ENCODE results near the gene C19orf25.

Gene C19orf25

DNA sequence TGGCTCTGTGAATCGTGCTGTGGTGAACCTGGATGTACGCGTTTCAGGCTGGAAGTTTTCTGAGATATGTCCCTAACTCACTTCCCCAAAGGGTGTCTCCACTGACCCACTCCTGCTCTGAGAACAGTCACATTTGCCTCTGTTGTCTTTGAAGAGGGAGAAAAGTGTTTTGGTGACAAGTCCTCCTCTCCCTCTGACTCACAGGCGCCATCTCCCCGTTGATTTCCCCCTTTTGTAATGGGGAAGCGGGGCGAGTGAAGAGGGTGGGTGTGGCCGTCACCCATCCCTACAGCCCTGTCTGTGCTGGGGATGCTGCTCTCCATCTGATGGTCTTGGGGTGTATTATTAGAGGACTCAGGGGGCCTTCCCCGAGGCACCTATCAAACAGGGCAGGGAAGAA, 19.5 kb downstream of the C19orf25 start:
- TF ChIP-seq GATA3 (IDR thresholded peaks at IDR 0.05; ENCODE audit: low read depth, low read length): no peak
- no peak for TF ChIP-seq GATA2 (IDR thresholded peaks at IDR 0.05; ENCODE audit: low read depth, low read length)

GRCh38 chr19:1457892-1458291, 21.1 kb downstream of the C19orf25 start:
- TF ChIP-seq GATA2 (IDR thresholded peaks at IDR 0.05; ENCODE audit: low read depth, low read length): no peak
- no peak for TF ChIP-seq GATA3 (IDR thresholded peaks at IDR 0.05; ENCODE audit: low read depth, low read length)

DNA sequence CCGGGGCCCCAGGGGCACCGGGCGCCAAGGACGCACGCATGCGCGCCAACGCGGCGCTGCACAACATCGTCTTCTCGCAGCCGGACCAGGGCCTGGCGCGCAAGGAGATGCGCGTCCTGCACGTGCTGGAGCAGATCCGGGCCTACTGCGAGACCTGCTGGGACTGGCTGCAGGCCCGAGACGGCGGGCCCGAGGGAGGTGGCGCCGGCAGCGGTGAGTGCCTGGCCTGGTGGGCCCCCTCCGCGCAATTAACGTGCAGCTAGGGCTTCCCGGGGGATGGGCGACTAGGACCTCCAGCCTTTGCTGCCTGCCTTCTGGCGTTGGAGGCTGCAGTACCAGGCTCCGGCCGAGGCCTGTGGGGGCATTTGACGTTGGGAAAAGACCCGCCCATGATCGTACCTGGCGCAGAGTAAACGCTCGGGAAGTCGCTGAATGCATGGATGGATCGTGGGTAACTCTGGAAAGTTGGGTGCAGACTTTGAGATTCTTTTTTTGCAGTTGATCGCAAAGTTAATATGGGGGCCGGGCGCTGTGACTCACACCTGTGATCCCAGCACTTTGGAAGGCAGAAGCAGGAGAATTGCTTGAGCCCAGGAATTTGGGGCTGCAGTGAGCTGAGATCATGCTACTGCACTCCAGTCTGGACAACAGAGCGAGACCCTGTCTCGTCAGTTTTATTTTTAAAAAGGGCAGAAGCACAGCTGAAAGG, 21.8 kb downstream of the C19orf25 start:
- TF ChIP-seq GATA3 (IDR thresholded peaks at IDR 0.05; ENCODE audit: low read depth, low read length): no peak
- no peak for TF ChIP-seq GATA2 (IDR thresholded peaks at IDR 0.05; ENCODE audit: low read depth, low read length)

DNA sequence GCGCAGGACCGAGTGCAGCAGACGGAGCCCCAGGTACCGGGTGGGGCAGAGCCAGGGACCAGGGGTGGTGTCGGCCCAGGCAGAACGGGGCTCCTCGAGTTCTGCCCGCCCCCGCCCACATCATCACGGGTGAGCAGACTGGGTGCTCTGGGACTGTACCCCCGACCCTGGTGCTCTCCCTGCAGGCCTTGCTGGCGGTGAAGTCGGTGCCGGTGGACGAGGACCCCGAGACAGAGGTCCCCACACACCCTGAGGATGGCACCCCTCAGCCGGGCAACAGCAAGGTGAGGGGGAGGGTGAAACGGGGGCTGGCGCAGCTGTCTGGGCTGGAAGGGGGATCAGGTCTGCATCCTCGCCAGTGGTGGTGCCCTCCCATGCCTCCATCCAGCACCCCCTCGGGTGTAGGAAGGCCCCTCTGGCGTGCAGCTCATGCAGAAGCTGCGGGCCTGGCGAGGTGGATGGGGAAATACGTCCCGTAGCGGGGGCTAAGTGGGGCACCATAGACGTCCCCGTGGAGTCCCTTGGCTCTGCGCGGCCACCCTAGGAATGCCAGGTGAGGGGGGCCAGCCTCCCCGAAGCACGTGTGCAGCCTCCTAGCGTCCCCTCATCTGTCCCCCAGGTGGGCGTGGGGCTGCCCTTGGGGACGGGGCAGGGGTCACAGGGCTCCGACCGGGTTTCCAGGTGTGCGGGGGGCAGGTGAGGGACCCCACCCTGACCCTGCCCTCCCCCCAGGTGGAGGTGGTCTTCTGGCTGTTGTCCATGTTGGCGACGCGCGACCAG, 22.7 kb downstream of the C19orf25 start:
- no peak for TF ChIP-seq GATA3 (IDR thresholded peaks at IDR 0.05; ENCODE audit: low read depth, low read length)
- TF ChIP-seq GATA2 (IDR thresholded peaks at IDR 0.05; ENCODE audit: low read depth, low read length): no peak

DNA sequence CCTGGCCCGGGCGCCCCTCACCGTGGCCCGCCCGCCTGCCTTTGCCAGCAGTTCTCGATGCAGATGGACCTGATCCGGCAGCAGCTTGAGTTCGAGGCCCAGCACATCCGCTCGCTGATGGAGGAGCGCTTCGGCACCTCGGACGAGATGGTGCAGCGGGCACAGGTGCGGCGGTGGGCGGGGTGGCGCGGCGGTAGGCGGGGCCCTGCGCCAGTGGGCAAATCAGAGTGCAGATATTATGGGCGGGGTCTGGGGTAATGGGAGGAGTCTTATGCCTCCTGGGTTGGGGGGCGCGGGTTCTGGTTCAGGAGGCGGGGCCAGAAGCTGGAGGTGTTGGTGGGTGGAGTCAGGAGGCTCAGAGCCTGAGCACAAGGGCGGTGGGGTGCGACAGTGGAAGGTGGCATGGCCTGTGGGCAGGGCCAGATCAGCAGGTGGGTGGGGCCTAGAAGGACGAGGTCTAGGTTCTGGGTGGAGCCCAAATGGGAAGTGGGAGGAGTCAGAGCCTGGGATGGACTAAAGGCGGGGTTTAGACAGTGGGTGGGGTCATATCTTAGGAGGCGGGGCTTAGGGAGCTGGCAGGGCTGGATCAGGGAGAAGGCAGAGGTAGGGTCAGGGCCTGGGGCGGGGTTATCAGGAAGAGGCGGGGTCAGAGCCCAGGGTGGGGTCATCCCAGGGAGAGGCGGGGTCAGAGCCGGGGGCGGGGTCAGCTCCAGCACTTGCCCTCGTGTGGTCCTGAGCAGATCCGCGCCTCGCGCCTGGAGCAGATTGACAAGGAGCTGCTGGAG, 23.5 kb downstream of the C19orf25 start:
- TF ChIP-seq GATA2 (IDR thresholded peaks at IDR 0.05; ENCODE audit: low read depth, low read length): no peak
- TF ChIP-seq GATA3 (IDR thresholded peaks at IDR 0.05; ENCODE audit: low read depth, low read length): no peak

DNA sequence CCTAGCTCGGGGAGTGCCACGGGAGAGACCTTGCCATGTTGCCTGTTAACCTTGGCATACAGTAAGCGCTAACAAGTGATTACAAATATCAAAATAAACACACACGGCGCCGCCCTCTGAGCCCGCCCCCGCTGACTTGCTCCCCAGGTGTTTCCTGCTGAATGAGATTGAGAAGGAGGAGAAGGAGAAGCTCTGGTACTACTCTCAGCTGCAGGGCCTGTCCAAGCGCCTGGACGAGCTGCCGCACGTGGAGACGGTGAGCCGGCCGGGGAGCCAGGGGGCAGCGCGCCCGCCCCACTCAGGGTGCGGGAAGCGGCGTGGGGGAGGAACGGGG, 24.0 kb downstream of the C19orf25 start:
- TF ChIP-seq GATA3 (IDR thresholded peaks at IDR 0.05; ENCODE audit: low read depth, low read length): no peak
- TF ChIP-seq GATA2 (IDR thresholded peaks at IDR 0.05; ENCODE audit: low read depth, low read length): no peak

GRCh38 chr19:1453525-1454364, 25.3 kb downstream of the C19orf25 start:
- TF ChIP-seq GATA3 (IDR thresholded peaks at IDR 0.05; ENCODE audit: low read depth, low read length) (no peak), GATA2 (IDR thresholded peaks at IDR 0.05; ENCODE audit: low read depth, low read length) (no peak)

DNA sequence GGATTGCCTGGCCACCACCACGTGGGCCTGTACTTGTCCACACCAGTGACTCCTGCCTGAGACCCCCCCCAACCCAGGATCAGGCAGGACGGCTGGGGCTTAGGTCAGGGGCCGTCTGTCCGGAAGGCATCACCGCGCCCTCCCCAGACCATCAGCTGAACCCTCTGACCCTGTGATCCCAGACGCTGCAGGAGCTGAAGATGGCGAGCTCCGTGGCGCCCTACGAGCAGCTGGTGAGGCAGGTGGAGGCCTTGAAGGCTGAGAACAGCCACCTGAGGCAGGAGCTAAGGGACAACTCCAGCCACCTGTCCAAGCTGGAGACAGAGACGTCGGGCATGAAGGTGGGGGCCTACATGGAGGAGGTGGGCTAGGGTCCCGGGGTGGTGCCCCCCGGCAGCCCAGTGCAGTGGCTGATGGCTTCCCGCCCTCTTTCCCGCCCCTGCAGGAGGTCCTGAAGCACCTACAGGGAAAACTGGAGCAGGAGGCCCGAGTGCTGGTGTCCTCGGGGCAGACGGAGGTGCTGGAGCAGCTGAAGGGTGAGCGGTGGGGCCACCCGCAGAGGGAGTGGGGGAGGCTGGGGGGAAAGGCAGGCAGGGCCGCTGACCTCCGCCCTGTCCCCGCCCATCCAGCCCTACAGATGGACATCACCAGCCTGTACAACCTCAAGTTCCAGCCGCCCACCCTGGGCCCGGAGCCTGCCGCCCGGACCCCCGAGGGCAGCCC, 26.1 kb downstream of the C19orf25 start:
- TF ChIP-seq GATA3 (IDR thresholded peaks at IDR 0.05; ENCODE audit: low read depth, low read length): no peak
- TF ChIP-seq GATA2 (IDR thresholded peaks at IDR 0.05; ENCODE audit: low read depth, low read length): no peak

GRCh38 chr19:1451916-1452801, 26.9 kb downstream of the C19orf25 start:
- TF ChIP-seq GATA2 (IDR thresholded peaks at IDR 0.05; ENCODE audit: low read depth, low read length) (no peak), GATA3 (IDR thresholded peaks at IDR 0.05; ENCODE audit: low read depth, low read length) (no peak)

DNA sequence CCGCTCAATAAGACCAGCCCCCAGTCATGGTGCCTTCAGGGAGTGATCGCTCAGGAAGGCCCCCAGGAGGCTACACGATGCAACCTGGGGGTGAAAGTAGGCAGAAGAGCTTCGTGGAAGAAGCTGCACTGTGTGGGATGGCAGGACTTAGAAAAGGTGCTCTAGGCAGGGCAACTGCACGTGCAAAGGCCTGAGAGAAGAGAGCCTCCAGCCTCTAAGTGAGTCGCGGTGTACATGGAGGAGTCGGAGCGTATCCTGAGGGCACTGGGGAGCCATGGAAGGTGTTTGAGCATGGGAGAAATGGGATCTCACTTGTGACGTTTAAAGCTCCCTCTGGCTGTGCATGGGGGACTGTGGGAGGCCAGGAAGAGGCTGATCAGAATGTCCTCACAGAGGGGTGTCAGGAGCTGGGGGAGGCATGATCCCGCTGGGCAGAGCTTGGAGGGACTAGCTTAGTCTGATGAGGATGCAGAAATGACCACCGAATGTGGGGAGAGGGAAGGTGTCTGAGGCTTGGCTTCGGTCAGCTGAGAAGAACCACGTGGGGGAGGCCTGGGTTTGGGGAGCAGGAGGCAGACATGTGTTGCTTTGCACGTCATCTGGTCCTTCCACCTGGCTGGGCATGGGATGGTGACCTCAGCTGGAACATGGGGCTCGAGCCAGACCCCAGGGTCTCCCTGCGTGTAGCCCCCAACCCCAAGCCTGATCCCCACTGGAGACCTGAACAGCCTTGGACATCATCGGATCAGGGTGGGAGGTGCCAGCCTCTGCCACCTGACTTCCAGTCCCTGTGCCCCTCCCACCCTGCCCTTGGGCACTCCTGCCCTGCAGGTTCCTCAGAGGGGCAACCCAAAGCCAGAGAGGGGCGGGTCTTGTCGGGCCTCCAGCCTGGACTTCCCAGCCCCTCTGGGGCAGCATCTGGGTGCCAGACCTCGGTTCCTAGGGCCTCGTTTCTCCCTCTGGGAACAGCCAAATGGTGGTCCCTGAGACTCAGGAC, 28.0 kb downstream of the C19orf25 start:
- TF ChIP-seq GATA3 (IDR thresholded peaks at IDR 0.05; ENCODE audit: low read depth, low read length) (no peak), GATA2 (IDR thresholded peaks at IDR 0.05; ENCODE audit: low read depth, low read length) (no peak)
